Endothelial cell of umbilical vein (primary cell): ENCODE data around the gene PRKCB. TPM values are rescaled to one million over a fixed set of nuclear protein-coding genes. Genes with fewer than 3 reads are reported as not detected.

Experiments
- BruUV-seq: library from RNA; stranded (reverse); fragments of 400-500 nt; replicated peaks from 2 replicates; lab custom pipeline; 2021; lab: Mats Ljungman, UMichigan
- CTCF ChIA-PET: fragments of 300-600, 350-600 bp; sonication (Branson Sonifier 250); formaldehyde crosslinking; loops from one replicate; lab custom pipeline; 2021; ENCODE audit warnings: antibody characterized with exemption, inconsistent platforms; lab: Charles Lee
- POLR2A ChIA-PET: fragments of 300-600, 350-600 bp; sonication (Branson Sonifier 250); formaldehyde crosslinking; loops from one replicate; lab custom pipeline; 2021; ENCODE audit warnings: antibody characterized with exemption, inconsistent platforms; lab: Charles Lee
- DNase-seq: peaks from one replicate; pipeline ENCODE4 v3.0.0-alpha.2; 2011; ENCODE audit warnings: low read depth, low spot score
- FAIRE-seq: peaks from 2 replicates; lab custom pipeline; 2011; peaks lifted over from hg19 to GRCh38; lab: Jason Lieb, UNC
- H2AFZ ChIP-seq: 2 replicates; pipeline ENCODE4 v1.6.0; 2012; ENCODE audit warnings: low read depth, low read length, control low read depth, inconsistent platforms
- H3K27ac ChIP-seq: 2 replicates; pipeline ENCODE4 v1.5.1; 2011; ENCODE audit warnings: low read depth, mild to moderate bottlenecking, control low read depth, low read length, moderate library complexity; ENCODE audit not compliant: insufficient read depth
- H3K27me3 ChIP-seq, 2 experiments: 2 replicates each; pipeline versions ENCODE4 v1.6.0 to v1.6.1; 2011; ENCODE audit warnings: low read length in 2 of 2, mixed read lengths in 1 of 2; ENCODE audit not compliant: control insufficient read depth in 2 of 2, insufficient read depth in 2 of 2
- H3K36me3 ChIP-seq, 2 experiments: 2 replicates in 1 of 2; 3 replicates in 1 of 2; pipeline ENCODE4 v1.5.1; 2011; ENCODE audit warnings: low read length in 2 of 2, mild to moderate bottlenecking in 1 of 2, moderate library complexity in 1 of 2; ENCODE audit not compliant: control insufficient read depth in 2 of 2, insufficient read depth in 2 of 2; ENCODE audit errors: extremely low read depth in 1 of 2
- H3K4me1 ChIP-seq: 3 replicates; pipeline ENCODE4 v1.5.1; 2011; ENCODE audit warnings: mild to moderate bottlenecking, low read length; ENCODE audit not compliant: control insufficient read depth, insufficient read depth; ENCODE audit errors: extremely low read depth
- H3K4me2 ChIP-seq: 2 replicates; pipeline ENCODE4 v1.6.1; 2011; ENCODE audit warnings: low read length, control low read depth, mixed read lengths; ENCODE audit not compliant: insufficient read depth
- H3K4me3 ChIP-seq, 3 experiments: fragments of 200-600 bp in 1 of 3; sonication (generic), shearing (Covaris generic) in 1 of 3; replicated peaks in 1 of 3; 2 replicates each; pipeline ENCODE4 v1.5.1; 2011 to 2016; ENCODE audit warnings: control low read depth in 3 of 3, low read length in 3 of 3, mild to moderate bottlenecking in 2 of 3, inconsistent platforms in 1 of 3, low read depth in 1 of 3, moderate library complexity in 1 of 3; ENCODE audit not compliant: insufficient read depth in 1 of 3
- H3K79me2 ChIP-seq: 2 replicates; pipeline ENCODE4 v1.6.0; 2012; ENCODE audit warnings: low read length, inconsistent platforms; ENCODE audit not compliant: control insufficient read depth, insufficient read depth
- H3K9ac ChIP-seq: replicated peaks from 2 replicates; pipeline ENCODE3; 2011; ENCODE audit warnings: low read length, control low read depth; ENCODE audit not compliant: insufficient read depth; ENCODE audit errors: extremely low read depth
- H3K9me1 ChIP-seq: replicated peaks from 3 replicates; pipeline ENCODE4 v1.6.0; 2011; ENCODE audit warnings: mild to moderate bottlenecking, low read length; ENCODE audit not compliant: control insufficient read depth, insufficient read depth; ENCODE audit errors: extremely low read depth
- H3K9me3 ChIP-seq: replicated peaks from 2 replicates; pipeline ENCODE4 v1.5.1; 2012; ENCODE audit warnings: low read length, inconsistent platforms; ENCODE audit not compliant: control insufficient read depth, insufficient read depth
- H4K20me1 ChIP-seq: replicated peaks from 2 replicates; pipeline ENCODE3; 2011; ENCODE audit warnings: mild to moderate bottlenecking, low read length; ENCODE audit not compliant: control insufficient read depth, insufficient read depth; ENCODE audit errors: extremely low read depth
- CTCF ChIP-seq, 2 donors: IDR thresholded peaks; 1 replicate in 1 of 2; 2 replicates in 1 of 2; pipeline ENCODE4 v1.5.1; 2011; ENCODE audit warnings: low read length in 2 of 2, mild to moderate bottlenecking in 2 of 2, moderate library complexity in 2 of 2, control low read depth in 1 of 2, inconsistent platforms in 1 of 2, low read depth in 1 of 2; ENCODE audit not compliant: insufficient read depth in 1 of 2; ENCODE audit errors: extremely low read depth in 1 of 2
- EZH2 ChIP-seq: IDR thresholded peaks from 2 replicates; pipeline ENCODE4 v1.6.1; 2012; ENCODE audit warnings: borderline replicate concordance, low read depth, mild to moderate bottlenecking, moderate library complexity, low read length, inconsistent platforms; ENCODE audit not compliant: severe bottlenecking
- FOS ChIP-seq: IDR thresholded peaks from 2 replicates; pipeline ENCODE4 v1.6.1; 2011; ENCODE audit warnings: mild to moderate bottlenecking, low read length, moderate library complexity, borderline replicate concordance; ENCODE audit not compliant: insufficient read depth
- GATA2 ChIP-seq: IDR thresholded peaks from 2 replicates; pipeline ENCODE4 v1.7.0; 2011; ENCODE audit warnings: low read depth, mild to moderate bottlenecking, moderate library complexity, mixed read lengths, low read length; ENCODE audit not compliant: insufficient read length, insufficient read depth
- JUN ChIP-seq: IDR thresholded peaks from 2 replicates; pipeline ENCODE4 v1.6.1; 2011; ENCODE audit warnings: borderline replicate concordance, low read depth; ENCODE audit not compliant: insufficient read length, insufficient read depth
- MYC ChIP-seq: IDR thresholded peaks from one replicate; pipeline ENCODE4 v1.6.1; 2011; ENCODE audit warnings: mild to moderate bottlenecking, low read depth, low read length
- POLR2A ChIP-seq: IDR thresholded peaks from 2 replicates; pipeline ENCODE4 v1.6.1; 2012; ENCODE audit warnings: low read depth, mild to moderate bottlenecking, control low read depth, low read length
- POLR2AphosphoS5 ChIP-seq: IDR thresholded peaks from 2 replicates; pipeline ENCODE4 v1.6.1; 2012; ENCODE audit warnings: low read depth, mild to moderate bottlenecking, control low read depth, low read length, moderate library complexity; ENCODE audit not compliant: insufficient read depth
- dilution Hi-C: fragments of 300-500 bp; cut with MboI; formaldehyde crosslinking; loops from one replicate; pipeline ENCODE4 v1.15.0; 2019; ENCODE audit warnings: low sequenced_read_pairs; ENCODE audit not compliant: extremely low pct_ligation_motif_present
- intact Hi-C: fragments of 100-400 bp; cut with micrococcal nuclease; formaldehyde crosslinking; loops from one replicate; pipeline ENCODE4 v1.10.0; 2022
- polyA plus RNA-seq, 4 experiments: library from polyadenylated mRNA; depleted of rRNA in 3 of 4; stranded (reverse) in 3 of 4; unstranded in 1 of 4; fragments of >200 nt; gene quantifications; 2 replicates each; pipeline versions ENCODE4 v1.2.1 to v1.2.3, GENCODE V29; 2011 to 2012; ENCODE audit warnings: missing spikeins in 1 of 4
- total RNA-seq: library from RNA; stranded (reverse); gene quantifications from 2 replicates; pipeline ENCODE4 v1.2.3, GENCODE V29; 2021
- TF ChIP-seq, protein P1 (sequence below): IDR thresholded peaks from 2 replicates; pipeline ENCODE4 v1.6.1; 2011; ENCODE audit not compliant: insufficient read depth, insufficient read length

PRKCB gene
- total and polyA plus RNA-seq, 2 donors (not counting 3 experiments of a cell fraction or from before 2014, with no cell fraction given) = 0.01 TPM; not detected in 1

GRCh38 chr16:24198807-24199533 is 363.2 kb downstream of the PRKCB start:
- BruUV-seq = no TSS peak
- dilution Hi-C loops = no loop called here

More at GRCh38 chr16:24198807-24199533, 363.2 kb downstream of the PRKCB start:
- ChIA-PET CTCF (no interaction called here), POLR2A (no interaction called here)
- Histone ChIP-seq H3K9ac (no peak overlapping the region), H3K9me3 (no peaks in the 10 kb centered on the region), H3K4me1 (no peaks in the 10 kb centered on the region), H3K36me3 (no peaks in the 10 kb centered on the region), H3K9me1 (no peaks in the 10 kb centered on the region), H3K4me3 (no peak overlapping the region), H3K27me3 (no peaks in the 10 kb centered on the region), H2AFZ (no peak overlapping the region), H3K79me2 (no peaks in the 10 kb centered on the region), H4K20me1 (no peaks in the 10 kb centered on the region), H3K27ac (no peak overlapping the region), H3K4me2 (no peak overlapping the region)
- TF ChIP-seq, protein P1, sequence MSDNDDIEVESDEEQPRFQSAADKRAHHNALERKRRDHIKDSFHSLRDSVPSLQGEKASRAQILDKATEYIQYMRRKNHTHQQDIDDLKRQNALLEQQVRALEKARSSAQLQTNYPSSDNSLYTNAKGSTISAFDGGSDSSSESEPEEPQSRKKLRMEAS = no peak
- TF ChIP-seq JUN (no peak), MYC (no peak), EZH2 (no peak), GATA2 (no peak), POLR2A (no peak), CTCF (IDR thresholded peaks at IDR 0.05; ENCODE audit: extremely low read depth in 1 of 2, insufficient read depth in 1 of 2, low read depth in 1 of 2, low read length in 2 of 2) (no peak), FOS (no peak), POLR2AphosphoS5 (no peak)
- no peak for FAIRE-seq
- intact Hi-C loops = no loop called here
- no peak for DNase-seq
